Neural cell (in vitro differentiated cells): ENCODE measurements around the gene DIS3L. TPM values are rescaled to one million over a fixed set of nuclear protein-coding genes. Genes with fewer than 3 reads are reported as not detected.

Experiments used
- polyA plus RNA-seq: library from polyadenylated mRNA; depleted of rRNA; stranded (reverse); fragments of >200 nt; gene quantifications from 2 replicates; pipeline ENCODE4 v1.2.3, GENCODE V29; 2014
- small RNA-seq, 3 experiments: library from RNA; depleted of rRNA; stranded (forward); fragments of <200 nt; gene quantifications; one replicate each; pipeline ENCODE3, GENCODE V24; 2012

Gene DIS3L
- polyA plus RNA-seq, 1 donor from 2014 or later: 9.9 TPM

Small RNAs within 50 kb of the gene (small RNA-seq; reads per million reads assigned to genes)
- gene RF00019: 0 to 1.2 (median 0) reads per million in 3 experiments
- gene SCARNA14: 6.4 to 19.4 (median 11.2) reads per million in 3 experiments

Other genes starting within 250 kb of the DIS3L start
- gene MEGF11, start 39.8 kb upstream of the DIS3L start, polyA plus RNA-seq: 0.18 and 0.64 TPM in 2 replicates
- 2.6 and 7.4 TPM in 2 replicates for gene TIPIN, start 63.1 kb downstream of the DIS3L start, polyA plus RNA-seq
- gene MAP2K1, start 93.3 kb downstream of the DIS3L start, polyA plus RNA-seq: 23.0 and 24.7 TPM in 2 replicates
- gene SNAPC5, start 204.2 kb downstream of the DIS3L start, polyA plus RNA-seq: 57.3 and 62.3 TPM in 2 replicates
- gene RPL4, start 211.3 kb downstream of the DIS3L start, polyA plus RNA-seq: 3,693 and 3,727 TPM in 2 replicates
- 48.8 and 63.1 TPM in 2 replicates for gene ZWILCH, start 211.8 kb downstream of the DIS3L start, polyA plus RNA-seq